Mesodermal cell (in vitro differentiated cells): ENCODE results near the gene ATG2B.

Experiments used
- H3K27ac ChIP-seq: 2 replicates; pipeline ENCODE4 v1.7.0; 2013; ENCODE audit warnings: mild to moderate bottlenecking, low read depth, low read length, moderate library complexity; ENCODE audit not compliant: severe bottlenecking
- H3K36me3 ChIP-seq: 2 replicates; pipeline ENCODE4 v1.7.1; 2013; ENCODE audit warnings: mild to moderate bottlenecking, low read length, moderate library complexity; ENCODE audit not compliant: control insufficient read depth, insufficient read depth
- H3K4me1 ChIP-seq: one replicate; pipeline ENCODE4 v1.7.1; 2013; ENCODE audit warnings: mild to moderate bottlenecking, low read length; ENCODE audit not compliant: insufficient read depth, control insufficient read depth, poor library complexity, severe bottlenecking
- H3K4me3 ChIP-seq: 2 replicates; pipeline ENCODE4 v1.7.0; 2013; ENCODE audit warnings: low read length, control low read depth, mild to moderate bottlenecking; ENCODE audit not compliant: insufficient read depth, poor library complexity, severe bottlenecking; ENCODE audit errors: extremely low read depth
- H3K9me3 ChIP-seq: 2 replicates; pipeline ENCODE4 v1.7.1; 2013; ENCODE audit warnings: mild to moderate bottlenecking, low read length, moderate library complexity; ENCODE audit not compliant: control insufficient read depth
- WGBS, 2 experiments: methylation state at CpG; one replicate each; pipeline ENCODE4 v1.1.5; 2013; ENCODE audit warnings: missing lambda C conversion rate in 2 of 2; ENCODE audit not compliant: insufficient coverage in 2 of 2; 5-methylcytosine and 5-hydroxymethylcytosine counted together

The ATG2B gene

DNA sequence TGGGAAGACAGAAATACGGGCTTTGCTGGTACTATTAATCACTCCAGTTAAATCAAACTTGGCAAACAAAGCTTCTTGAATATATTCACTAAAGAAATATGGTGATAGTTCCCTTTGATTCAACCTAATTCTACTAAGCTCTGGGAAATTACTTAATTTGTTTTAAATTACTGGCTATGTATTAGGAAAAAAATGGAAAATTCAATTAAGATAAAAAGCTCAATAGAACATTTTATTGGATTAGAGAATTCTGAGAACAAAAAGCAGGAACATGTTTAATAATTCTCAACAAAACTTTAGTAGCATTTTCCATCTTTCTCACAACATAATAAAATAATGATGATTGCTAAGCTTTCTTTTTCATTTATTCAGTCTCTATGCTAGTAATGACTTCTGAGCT, 76.9 kb downstream of the ATG2B start:
- no peak overlapping the region for H3K4me3 ChIP-seq
- WGBS, 2 experiments = no CpG with 5 or more reads among the region's 1 CpG
- no peaks in the 10 kb centered on the region for H3K4me1 ChIP-seq
- peak overlapping the region; percentile 74 for H3K27ac ChIP-seq
- peaks cover 32% of the 10 kb centered on the region for H3K36me3 ChIP-seq
- no peaks in the 10 kb centered on the region for H3K9me3 ChIP-seq

DNA sequence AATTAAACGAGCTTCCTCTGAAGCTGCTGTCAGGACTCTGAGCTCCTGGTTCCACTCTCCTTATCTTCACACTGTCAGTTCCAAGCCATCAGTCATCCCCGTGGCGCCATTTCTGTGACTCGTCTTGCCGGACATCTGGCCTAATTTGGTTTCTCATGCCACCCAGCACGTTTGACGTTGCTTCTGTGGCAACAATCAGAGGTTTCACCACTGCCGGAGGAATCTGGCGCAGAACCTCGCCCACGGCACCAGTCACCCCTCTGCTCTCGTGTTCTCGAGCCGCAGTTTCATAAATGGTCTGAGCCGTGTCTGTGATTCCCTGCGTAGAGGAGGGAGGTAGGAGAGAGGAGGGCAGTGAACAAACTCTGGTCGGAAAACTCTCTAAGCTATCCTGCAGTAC, 77.5 kb downstream of the ATG2B start:
- Histone ChIP-seq H3K4me3 (no peak overlapping the region), H3K36me3 (peaks cover 31% of the 10 kb centered on the region), H3K27ac (peak overlapping the region; percentile 74), H3K4me1 (no peaks in the 10 kb centered on the region), H3K9me3 (no peaks in the 10 kb centered on the region)
- 89 to 90% methylated on average over 10 to 13 of the region's 17 CpGs for whole genome bisulfite sequencing, 2 experiments

DNA sequence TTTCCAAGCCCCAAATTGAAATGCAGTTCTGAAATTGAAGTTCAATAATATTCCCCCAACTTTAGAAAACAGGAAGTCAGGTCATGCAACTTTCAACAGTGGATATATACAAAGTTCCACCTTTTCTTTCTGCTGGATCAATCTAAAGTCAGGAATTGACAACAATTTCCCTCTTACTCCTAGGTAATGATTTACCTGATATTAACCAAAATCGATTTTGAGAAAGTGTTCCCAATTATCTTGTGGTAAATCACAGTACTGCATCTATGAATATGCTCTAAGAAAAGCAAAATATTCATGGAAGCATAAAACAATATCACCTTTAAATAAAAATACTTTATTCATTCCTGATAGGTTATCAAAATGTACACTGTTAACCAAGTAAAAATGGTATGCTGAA, 78.7 kb downstream of the ATG2B start:
- H3K4me1 ChIP-seq = peaks cover 6% of the 10 kb centered on the region
- peaks cover 21% of the 10 kb centered on the region for H3K36me3 ChIP-seq
- H3K4me3 ChIP-seq = no peak overlapping the region
- WGBS, 2 experiments = no CpG with 5 or more reads among the region's 1 CpG
- H3K9me3 ChIP-seq = no peaks in the 10 kb centered on the region
- no peak overlapping the region for H3K27ac ChIP-seq

DNA sequence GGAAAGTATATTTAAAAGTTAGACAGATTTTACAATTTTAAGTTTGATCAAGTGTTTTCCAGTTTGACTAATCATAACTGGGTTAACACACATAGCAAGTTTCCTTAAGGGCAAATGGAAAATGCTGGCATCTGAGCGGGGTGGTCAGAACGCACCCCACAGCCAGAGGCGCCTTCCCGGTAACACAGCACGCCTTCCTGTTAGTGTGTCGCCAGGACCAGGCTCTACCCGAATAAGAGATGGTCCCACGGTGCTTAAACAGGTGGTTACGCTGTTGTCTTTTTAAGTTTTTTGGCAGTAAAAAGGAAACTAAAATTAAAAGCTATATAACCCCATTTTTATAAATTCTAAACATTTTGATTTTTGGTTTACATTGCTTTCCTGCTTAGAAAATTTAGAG, 79.1 kb downstream of the ATG2B start:
- no peaks in the 10 kb centered on the region for H3K9me3 ChIP-seq
- peaks cover 17% of the 10 kb centered on the region for H3K36me3 ChIP-seq
- no peak overlapping the region for H3K4me3 ChIP-seq
- 95 to 97% methylated on average over 6 to 7 of the region's 9 CpGs for WGBS, 2 experiments
- peaks cover 6% of the 10 kb centered on the region for H3K4me1 ChIP-seq
- H3K27ac ChIP-seq = no peak overlapping the region

DNA sequence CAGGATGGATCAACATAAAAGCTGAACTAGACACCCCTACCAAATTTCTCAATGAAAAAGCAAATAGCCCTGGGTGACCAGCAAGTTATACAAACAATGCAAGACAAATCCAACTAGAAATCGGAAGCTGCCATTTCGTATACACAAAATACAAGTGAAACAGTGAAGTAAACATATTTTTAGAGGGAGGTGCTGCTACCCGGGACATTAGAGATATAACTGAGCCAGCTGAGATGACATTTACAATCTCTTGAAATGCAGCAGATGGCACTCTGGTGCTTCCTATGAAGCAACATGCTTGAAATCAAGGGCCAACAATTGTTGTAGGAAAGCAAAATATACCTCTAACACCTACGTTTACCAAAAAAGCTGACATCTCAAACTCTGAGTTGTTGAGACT, 81.7 kb downstream of the ATG2B start:
- peaks cover 6% of the 10 kb centered on the region for H3K4me1 ChIP-seq
- no peak overlapping the region for H3K27ac ChIP-seq
- peaks cover 11% of the 10 kb centered on the region for H3K36me3 ChIP-seq
- 88 to 100% methylated on average over 1 to 3 of the region's 4 CpGs for WGBS, 2 experiments
- H3K4me3 ChIP-seq = no peak overlapping the region
- peaks cover 10% of the 10 kb centered on the region for H3K9me3 ChIP-seq

DNA sequence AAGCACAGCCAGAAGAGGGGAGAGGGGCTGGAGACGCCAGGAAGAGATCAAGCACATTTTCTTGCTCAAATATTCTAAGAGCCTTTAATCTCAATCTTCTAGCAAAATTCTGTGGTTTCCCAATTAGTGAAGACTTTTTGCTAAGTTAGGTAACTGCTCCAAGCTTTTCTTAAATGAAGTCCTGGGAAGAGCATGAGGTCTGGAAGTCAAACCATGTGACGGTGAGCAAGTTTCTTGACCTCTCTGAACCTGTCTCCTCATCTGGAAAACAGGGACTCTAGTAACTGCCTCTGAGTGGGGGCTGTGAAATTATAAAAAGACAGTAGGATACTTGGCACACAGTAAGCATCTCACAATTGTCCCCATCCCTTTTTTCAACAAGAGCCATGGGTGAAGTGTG, 83.0 kb downstream of the ATG2B start:
- 100% methylated on average over 1 of the region's 2 CpGs; no CpG with 5 or more reads in 1 of the 2 experiments for WGBS, 2 experiments
- Histone ChIP-seq H3K27ac (peak overlapping the region; percentile 6), H3K36me3 (peaks cover 7% of the 10 kb centered on the region), H3K4me3 (no peak overlapping the region), H3K9me3 (peaks cover 10% of the 10 kb centered on the region), H3K4me1 (peaks cover 9% of the 10 kb centered on the region)

DNA sequence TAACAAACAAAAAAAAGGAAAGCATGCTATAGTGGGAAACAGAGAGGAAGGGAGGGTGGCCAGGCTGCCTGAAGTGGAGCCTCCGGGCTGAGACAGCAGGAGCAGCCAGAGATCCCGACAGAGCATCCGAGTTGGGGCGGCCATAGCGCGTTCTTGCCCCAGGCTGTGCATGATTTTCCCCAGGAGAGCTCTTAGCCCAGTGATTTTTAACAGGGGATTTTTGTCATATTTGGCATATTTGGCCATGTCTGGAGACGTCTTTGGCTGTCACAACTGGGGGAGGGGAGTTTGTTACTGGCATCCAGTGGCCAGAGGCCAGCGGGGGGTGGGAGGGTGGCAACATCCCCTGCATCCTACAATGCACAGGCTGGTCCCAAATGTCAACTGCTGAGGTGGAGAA, 83.6 kb downstream of the ATG2B start:
- 82 to 95% methylated on average over 2 to 8 of the region's 8 CpGs for WGBS, 2 experiments
- H3K4me1 ChIP-seq = peaks cover 11% of the 10 kb centered on the region
- H3K9me3 ChIP-seq = peaks cover 10% of the 10 kb centered on the region
- peak overlapping the region; percentile 6 for H3K27ac ChIP-seq
- H3K36me3 ChIP-seq = peaks cover 7% of the 10 kb centered on the region
- H3K4me3 ChIP-seq = no peak overlapping the region

DNA sequence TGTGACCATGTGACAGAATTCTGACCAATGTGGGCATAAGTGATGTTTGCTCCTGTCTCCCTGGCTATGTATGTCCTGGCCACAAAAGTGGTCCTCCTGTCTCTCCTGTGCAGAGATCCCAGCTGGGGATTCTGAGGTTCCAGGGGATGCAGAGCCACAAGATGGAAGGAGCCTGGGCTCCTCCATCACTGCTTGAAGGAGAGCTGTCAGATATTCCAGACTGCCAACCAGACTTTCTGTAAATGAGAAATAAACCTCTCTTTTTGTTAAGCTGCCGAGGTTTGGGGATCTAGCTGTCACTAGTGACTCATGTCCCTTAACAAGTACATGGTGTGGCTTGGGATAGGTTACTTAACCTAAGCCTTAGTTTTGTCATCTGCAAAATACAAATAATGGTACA, 85.3 kb downstream of the ATG2B start:
- WGBS, 2 experiments = no CpG with 5 or more reads among the region's 1 CpG
- Histone ChIP-seq H3K4me1 (peaks cover 11% of the 10 kb centered on the region), H3K27ac (no peak overlapping the region), H3K9me3 (peaks cover 12% of the 10 kb centered on the region), H3K36me3 (no peaks in the 10 kb centered on the region), H3K4me3 (no peak overlapping the region)

DNA sequence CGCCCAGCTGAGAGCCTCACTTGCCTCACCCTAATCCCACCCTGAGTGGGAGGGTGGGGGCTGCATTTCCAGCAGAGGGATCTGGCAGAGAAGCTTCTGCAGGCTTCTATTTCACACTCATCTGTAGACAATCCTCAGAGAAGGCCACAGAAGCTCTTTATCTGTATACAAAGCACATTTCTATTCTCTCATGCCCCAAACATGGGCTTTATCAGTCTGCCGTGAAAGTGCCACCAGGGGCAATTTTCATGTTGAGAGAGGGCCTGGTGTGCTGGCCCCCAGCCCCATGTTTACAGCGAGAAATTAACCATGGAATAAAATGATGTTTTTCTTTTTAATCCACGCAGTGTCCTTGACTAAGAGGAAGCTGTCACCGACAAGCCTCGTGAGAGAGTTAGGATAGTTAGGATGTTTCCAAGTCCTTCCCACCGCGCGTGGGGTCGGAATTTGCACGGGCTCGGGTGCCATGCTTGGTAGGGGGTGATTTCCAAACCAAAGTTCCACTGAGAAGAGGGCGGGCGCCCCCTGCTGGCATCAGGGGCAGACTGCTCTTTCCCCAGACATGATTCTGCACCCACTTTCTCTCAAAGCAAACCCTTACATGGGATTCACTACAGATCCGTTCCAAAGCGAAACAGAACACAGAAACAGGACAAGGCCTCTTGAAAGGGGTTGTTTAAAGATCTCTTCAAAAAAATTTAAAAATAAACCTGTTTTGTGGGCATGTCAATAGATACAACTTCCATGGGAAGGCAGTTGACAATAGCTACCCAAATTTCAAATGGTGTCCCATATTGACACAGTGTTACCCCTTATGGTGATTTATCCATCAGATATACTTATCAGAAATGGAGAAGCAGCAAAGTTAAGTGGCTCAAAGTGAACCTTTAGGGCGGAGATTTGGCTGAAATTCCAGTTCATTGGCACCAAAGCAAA, 87.7 kb downstream of the ATG2B start:
- H3K27ac ChIP-seq = peak overlapping the region; percentile 39
- 22 to 26% methylated on average over 11 to 12 of the region's 17 CpGs for WGBS, 2 experiments
- H3K36me3 ChIP-seq = no peaks in the 10 kb centered on the region
- H3K4me3 ChIP-seq = no peak overlapping the region
- H3K4me1 ChIP-seq = peaks cover 11% of the 10 kb centered on the region
- H3K9me3 ChIP-seq = peaks cover 28% of the 10 kb centered on the region

DNA sequence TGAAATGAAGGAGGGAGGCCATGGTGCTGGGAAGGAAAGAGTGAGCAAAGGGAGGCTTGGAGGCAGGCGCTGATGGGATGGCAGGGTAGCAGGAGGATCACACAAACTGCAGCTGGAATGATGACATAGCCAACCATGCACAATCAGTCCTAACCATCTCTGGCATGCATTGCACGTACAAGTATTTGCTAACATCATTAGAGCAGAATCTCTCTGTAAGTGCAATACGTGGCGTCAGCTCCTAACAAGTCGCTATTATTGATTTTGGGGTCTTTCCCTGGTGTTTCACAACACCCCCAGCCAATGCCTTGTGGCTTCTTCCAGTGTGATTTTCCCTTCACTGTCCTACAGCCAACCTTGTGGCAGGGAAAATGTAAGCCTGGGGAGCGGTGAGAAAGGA, 88.6 kb downstream of the ATG2B start:
- H3K36me3 ChIP-seq = no peaks in the 10 kb centered on the region
- H3K27ac ChIP-seq = peak overlapping the region; percentile 32

DNA sequence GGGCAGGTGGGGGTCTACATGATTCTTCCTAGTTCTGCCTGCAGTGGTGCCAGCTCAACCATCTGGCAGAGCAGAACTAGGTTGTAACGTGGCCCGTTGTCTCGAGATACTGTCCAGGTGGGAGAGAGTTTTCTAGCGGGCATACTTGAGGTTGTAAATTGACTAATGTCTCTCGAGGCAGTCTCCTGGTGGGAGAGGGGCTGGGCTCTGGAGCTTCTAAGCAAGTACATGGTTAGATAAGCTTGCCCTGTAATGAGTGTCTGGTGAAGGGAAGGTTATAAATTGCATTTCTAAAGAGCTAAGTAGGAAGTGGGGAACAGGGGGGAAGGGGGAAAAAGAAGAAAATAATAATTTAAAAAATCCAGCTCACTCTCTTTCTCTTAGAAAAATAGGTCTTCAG, 89.0 kb downstream of the ATG2B start:
- Histone ChIP-seq H3K9me3 (peaks cover 28% of the 10 kb centered on the region), H3K36me3 (no peaks in the 10 kb centered on the region), H3K27ac (peak overlapping the region; percentile 2), H3K4me3 (no peak overlapping the region), H3K4me1 (peaks cover 7% of the 10 kb centered on the region)
- WGBS, 2 experiments = 78 to 85% methylated on average over 5 of the region's 5 CpGs

More for the DNA sequence above, 88.6 kb downstream of the ATG2B start:
- Histone ChIP-seq H3K4me3 (no peak overlapping the region), H3K9me3 (peaks cover 28% of the 10 kb centered on the region), H3K4me1 (peaks cover 5% of the 10 kb centered on the region)
- WGBS, 2 experiments = 94% methylated on average over 5 of the region's 6 CpGs
